Activated CD4-positive, alpha-beta T cell treated with anti-CD3 and anti-CD28 coated beads, Interleukin-10, Interleukin-2, amounts not matched to agents 100 ng/mL and 50 ng/mL, durations not matched to agents 16 hours and 8 hours (primary cell): ENCODE measurements around the gene PIP4K2B.

Experiments used
- DNase-seq: peaks from one replicate; pipeline ENCODE4 v3.0.0-alpha.2; 2020

PIP4K2B gene

DNA sequence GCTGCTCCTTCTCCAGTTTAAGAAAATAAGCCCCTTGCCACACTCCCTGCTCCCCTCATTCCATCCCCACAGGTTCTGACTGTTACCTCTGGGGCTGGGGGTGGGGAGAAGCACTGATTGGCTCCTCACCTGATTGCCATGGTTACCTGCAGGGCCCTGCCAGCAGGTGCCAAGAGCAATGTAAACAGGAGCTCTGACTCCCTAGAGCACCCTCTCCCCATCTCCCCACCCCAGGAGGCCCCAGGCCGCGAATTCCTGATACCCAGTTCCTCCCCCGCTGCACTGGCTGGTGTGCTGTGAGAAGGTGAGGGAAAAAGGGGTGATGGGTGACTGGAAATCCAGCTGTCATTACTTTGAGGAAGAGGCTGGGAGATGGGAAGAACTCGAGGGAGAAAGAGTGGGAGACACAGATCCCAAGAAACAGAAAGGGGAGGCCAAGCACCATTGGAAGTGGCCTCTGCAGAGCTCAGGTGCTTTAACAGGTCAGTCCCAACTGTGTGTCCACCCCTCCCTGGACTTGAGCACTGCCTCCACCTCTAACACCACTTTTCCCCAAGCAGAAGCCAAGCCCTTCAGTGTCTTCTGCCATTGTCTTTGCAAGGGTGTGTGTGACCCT lies 55.7 kb downstream of the PIP4K2B start:
- no peak for DNase-seq

DNA sequence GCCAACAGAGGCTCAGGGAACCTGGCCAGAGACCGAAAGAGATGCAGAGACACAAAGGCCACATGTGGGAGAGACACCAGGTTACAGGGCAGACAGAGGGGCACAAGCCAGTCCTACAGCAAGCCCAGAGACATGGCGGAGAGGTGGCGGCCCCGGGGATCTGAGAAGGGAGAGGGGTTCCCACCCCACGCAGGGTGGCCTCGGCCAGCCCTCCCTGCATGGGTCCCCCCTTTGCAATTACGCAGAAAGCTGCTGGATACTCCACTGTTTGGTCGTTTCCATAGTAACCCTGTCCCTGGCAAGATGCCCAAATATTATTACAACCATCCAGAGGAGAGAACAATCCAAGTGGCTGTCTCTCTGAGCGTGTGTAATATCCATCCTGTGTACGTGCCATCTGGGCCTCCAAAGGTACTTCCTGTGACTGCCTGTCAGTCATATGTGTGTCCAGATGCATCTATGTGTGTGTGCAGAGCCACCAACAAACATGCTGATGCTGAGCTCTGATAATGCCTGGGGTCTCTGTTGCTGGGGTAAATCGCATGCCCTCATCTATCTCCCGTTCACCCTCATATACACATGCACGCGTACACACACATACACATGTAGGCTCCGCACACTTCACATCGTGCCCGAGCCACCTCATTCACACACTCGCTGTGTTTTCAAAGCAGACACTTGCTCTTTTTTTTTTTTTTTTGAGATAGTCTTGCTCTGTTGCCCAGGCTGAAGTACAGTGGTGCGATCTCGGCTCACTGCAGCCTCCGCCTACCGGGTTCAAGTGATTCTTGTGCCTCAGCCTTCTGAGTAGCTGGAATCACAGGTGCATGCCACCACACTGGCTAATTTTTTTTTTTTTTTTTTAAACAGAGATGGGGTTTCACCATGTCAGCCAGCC lies 56.7 kb downstream of the PIP4K2B start:
- DNase-seq = peak; percentile 38

GRCh38 chr17:38741921-38742410 lies 57.4 kb downstream of the PIP4K2B start:
- DNase-seq = no peak

DNA sequence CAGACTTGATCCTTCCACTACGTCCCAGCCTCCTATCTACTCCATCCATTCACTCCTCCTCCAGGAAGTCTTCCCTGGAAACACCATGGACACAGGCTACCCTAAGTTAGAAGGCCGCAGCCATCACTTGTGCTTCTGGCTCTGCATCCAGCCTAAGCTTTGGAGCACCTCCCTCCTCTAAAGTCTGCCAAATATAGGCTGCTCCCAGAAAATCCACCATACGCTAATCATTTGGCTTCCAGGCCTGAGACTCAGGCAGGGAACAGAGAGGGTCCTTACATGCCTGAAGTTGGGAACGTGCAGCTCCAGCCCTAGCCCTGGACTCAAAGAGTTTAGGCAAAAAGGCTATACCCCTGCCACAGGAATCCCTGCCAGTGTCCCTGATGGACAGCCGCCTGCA lies 57.9 kb downstream of the PIP4K2B start:
- DNase-seq = no peak

DNA sequence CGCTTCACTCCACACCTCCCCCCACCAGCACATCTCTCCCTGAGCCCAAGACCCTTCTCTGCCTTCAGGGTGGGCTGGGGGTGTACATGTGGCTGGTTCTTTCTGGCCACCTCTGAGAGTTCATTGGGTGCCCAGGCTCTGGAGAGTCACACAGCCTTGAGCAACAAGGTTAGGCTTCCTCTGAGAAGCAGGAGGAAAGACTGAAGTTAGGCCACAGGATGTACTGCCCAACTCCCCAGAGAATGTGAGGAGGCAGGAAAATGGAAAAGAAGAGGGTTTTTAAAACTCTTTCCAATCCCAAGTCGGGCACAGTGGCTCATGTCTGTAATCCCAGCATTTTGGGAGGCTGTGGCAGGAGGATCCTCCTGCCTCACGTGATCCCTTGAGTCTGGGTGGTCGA lies 58.5 kb downstream of the PIP4K2B start:
- DNase-seq = no peak

DNA sequence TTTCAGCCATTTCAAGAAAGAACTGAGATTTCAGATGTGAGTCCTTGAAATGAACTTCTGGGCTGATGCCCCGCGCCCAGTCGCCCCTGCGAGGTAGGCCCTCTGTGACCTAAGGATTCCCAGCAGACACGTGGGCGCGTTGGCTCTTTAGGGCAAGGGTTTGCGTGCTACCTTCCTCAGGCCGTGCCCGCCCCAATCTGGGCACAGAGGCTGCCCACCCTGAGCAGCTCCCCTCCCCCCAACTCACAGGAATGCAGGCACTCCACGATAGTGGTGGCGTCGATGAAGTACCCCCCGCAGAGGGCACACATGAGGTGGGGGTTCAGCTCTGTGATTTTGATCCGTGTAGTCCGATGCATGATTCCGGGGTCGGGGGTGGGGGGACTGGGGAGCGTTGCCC lies 59.3 kb downstream of the PIP4K2B start:
- DNase-seq = no peak

DNA sequence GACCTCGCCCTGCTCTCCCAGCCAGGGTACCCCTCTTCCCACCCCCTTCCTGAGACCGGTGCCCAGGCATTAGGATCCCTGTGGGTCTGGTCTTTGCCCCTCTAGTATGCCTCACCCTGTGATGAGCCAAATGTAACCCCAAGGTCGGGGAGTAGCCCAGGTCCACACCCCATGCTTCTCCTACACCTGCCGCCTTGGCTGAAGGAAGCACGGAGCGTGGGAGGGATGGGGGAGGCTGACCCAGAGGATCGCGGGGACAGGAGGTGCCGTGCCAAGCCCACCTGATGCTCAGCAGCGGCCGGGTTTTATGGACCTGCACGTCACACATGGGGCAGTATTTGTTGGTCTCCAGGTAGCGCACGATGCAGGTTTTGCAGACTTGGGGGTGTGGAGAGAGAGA lies 60.1 kb downstream of the PIP4K2B start:
- DNase-seq = no peak

DNA sequence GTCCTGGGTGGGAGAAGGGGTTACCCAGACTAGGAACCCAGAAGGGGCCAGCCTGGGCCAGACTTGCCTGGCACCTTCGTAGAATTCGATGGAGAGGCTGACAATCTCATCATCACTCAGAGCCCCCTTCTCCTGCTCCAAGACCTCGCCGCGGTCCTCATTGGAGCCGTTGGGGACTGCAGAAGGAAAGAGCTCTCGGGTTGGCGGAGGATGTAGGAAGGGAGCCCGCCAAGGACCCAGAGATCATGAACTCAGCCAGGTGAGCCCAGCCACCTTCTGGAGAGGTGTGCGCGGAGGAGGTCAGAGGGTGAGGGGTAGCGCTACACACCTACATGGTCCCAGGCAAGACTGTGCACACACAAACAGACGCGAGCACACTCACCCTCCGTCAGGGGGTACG lies 60.7 kb downstream of the PIP4K2B start:
- no peak for DNase-seq

GRCh38 chr17:38738007-38738662 lies 61.2 kb downstream of the PIP4K2B start:
- no peak for DNase-seq

GRCh38 chr17:38735161-38735997 lies 64.0 kb downstream of the PIP4K2B start:
- DNase-seq = peak; percentile 75

- no peak for DNase-seq
These were observed 65.1 kb downstream of the PIP4K2B start for GRCh38 chr17:38733982-38734973.

DNA sequence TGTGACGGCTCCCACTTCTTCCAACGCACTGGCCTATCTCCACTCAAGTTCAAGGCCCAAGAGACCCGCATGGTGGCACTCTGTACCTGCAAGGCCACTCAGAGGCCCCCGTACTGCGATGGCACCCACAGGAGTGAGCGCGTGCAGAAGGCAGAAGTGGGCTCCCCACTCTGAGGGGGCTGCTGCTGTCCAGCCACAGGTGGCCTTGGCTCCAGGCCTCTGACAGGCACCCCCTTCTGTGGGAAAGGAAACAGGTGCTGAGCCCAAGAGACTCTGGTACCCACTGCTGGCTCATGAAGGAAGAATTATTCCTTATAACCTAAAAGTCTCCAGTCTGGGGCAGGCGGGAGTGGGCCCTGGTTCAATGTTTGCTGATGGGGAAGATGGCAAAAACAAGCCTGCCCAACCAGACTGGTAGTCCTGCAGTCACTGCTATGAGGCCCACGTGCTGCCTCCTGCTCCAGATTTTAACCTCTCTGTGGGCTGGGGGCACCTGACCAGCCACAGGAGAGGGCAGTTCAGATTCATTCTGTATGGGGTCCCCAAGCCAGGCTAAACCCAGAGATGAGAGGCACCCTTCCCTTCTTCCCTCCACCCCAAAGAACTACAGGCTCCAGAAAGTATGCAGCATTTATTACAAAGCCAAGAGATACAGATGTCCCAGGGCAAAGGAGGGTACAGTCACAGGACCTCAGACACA lies 65.9 kb downstream of the PIP4K2B start:
- no peak for DNase-seq

DNA sequence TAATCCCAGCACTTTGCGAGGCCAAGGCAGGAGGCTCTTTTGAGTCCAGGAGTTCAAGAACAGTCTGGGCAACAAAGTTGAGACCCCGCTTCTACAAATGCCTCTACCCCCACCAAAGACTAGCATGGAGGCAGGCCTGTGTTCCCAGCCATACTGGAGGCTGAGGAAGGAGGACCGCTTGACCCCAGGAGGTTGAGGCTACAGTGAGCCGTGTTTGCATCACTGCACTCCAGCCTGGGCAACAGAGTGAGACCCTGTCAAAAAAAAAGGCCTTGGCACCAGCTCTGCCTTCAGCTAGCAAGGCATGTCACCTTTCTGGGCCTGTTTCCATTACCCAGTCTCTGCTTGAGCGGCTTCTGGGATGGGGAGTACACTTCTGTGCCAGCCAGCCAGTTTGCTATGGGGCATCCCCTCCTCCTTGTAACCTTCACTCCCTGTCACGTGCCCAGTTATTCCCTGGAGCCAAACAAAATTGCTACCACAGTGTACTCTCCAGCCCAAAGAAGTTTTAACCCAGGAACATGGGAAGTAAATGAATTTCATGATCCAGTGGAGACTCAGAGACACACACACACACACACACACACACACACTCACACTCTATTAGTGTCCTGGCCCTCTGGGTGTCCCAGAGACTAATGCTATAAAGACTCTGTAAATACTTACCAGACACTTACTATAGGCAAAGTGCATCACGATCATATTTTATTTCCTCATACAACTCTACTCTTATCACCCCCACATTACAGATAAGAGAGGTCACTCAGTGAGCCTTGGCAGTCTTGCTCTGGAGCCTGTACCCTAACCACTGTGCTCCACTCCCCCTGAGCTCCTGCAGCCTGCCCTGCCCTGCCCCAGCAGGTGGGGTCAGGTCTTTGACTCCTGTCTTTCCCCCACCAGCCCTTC lies 66.7 kb downstream of the PIP4K2B start:
- DNase-seq = no peak

GRCh38 chr17:38731526-38732294 lies 67.6 kb downstream of the PIP4K2B start:
- DNase-seq = no peak

GRCh38 chr17:38730526-38731379 lies 68.6 kb downstream of the PIP4K2B start:
- no peak for DNase-seq

GRCh38 chr17:38729886-38730525 lies 69.3 kb downstream of the PIP4K2B start, which contains the start of gene CISD3:
TSS of gene CISD3 (plus strand) at chr17:38730341. CDS start at chr17:38730359, 18 bp downstream.
- DNase-seq = peak; percentile 93

- no peak for DNase-seq
These were observed 69.9 kb downstream of the PIP4K2B start for GRCh38 chr17:38729368-38729885.
